WTC11 (cell line): ENCODE results near the gene FUT8. TPM values are rescaled to one million over a fixed set of nuclear protein-coding genes. Genes with fewer than 3 reads are reported as not detected.

Source experiments
- ATAC-seq: fragments of 200-7000 bp; cut with Tn5 transposase; 2 replicates; pipeline ENCODE4 v1.10.0; 2021; ENCODE audit warnings: mild to moderate bottlenecking, moderate library complexity
- CTCF ChIA-PET: fragments of 300-600 bp; sonication (Branson Sonifier 250); formaldehyde crosslinking; loops from one replicate; lab custom pipeline; 2021; ENCODE audit warnings: antibody characterized with exemption; lab: Charles Lee
- POLR2A ChIA-PET: fragments of 350-600 bp; sonication (Branson Sonifier 250); formaldehyde crosslinking; loops from one replicate; lab custom pipeline; 2021; ENCODE audit warnings: antibody characterized with exemption; lab: Charles Lee
- DNase-seq: peaks from one replicate; pipeline ENCODE4 v3.0.0; 2021; ENCODE audit warnings: low spot score
- H3K27ac Mint-ChIP-seq: 2 replicates; pipeline ENCODE4 v1.8.0; 2021; ENCODE audit warnings: mixed read lengths
- H3K27me3 Mint-ChIP-seq: 2 replicates; pipeline ENCODE4 v1.8.0; 2021; ENCODE audit warnings: low read depth, mild to moderate bottlenecking, moderate library complexity, mixed read lengths
- H3K36me3 Mint-ChIP-seq: 2 replicates; pipeline ENCODE4 v1.8.0; 2021; ENCODE audit warnings: mixed read lengths
- H3K4me1 Mint-ChIP-seq: 2 replicates; pipeline ENCODE4 v1.8.0; 2022; ENCODE audit warnings: mixed read lengths
- H3K4me3 Mint-ChIP-seq: 2 replicates; pipeline ENCODE4 v1.8.0; 2021; ENCODE audit warnings: mild to moderate bottlenecking, moderate library complexity, mixed read lengths
- H3K9me3 Mint-ChIP-seq: 2 replicates; pipeline ENCODE4 v1.8.0; 2021; ENCODE audit warnings: mixed read lengths
- AR ChIP-seq: fragments of 250-450 bp; sonication (Bioruptor Pico); IDR thresholded peaks from 2 replicates; pipeline ENCODE4 v1.9.0; 2021; ENCODE audit warnings: mild to moderate bottlenecking
- ARID4B ChIP-seq: sonication (generic); formaldehyde crosslinking; IDR thresholded peaks from 2 replicates; pipeline ENCODE4 v1.8.0; 2023; ENCODE audit warnings: missing genetic modification reagents, mild to moderate bottlenecking, borderline replicate concordance
- CREB1 ChIP-seq: sonication (generic); formaldehyde crosslinking; IDR thresholded peaks from 2 replicates; pipeline ENCODE4 v1.8.0; 2023; ENCODE audit warnings: mild to moderate bottlenecking, missing genetic modification reagents
- ETV6 ChIP-seq: sonication (generic); formaldehyde crosslinking; IDR thresholded peaks from 2 replicates; pipeline ENCODE4 v1.8.1; 2022; ENCODE audit warnings: mild to moderate bottlenecking, missing genetic modification reagents
- MYBL2 ChIP-seq: sonication (generic); formaldehyde crosslinking; IDR thresholded peaks from 2 replicates; pipeline ENCODE4 v1.8.1; 2023; ENCODE audit warnings: mild to moderate bottlenecking, moderate library complexity, missing genetic modification reagents
- SMAD3 ChIP-seq: sonication (generic); formaldehyde crosslinking; IDR thresholded peaks from 2 replicates; pipeline ENCODE4 v1.8.0; 2022; ENCODE audit warnings: missing genetic modification reagents, mild to moderate bottlenecking, borderline replicate concordance
- SOX15 ChIP-seq: fragments of 250-450 bp; sonication (Bioruptor Pico); IDR thresholded peaks from 2 replicates; pipeline ENCODE4 v1.9.0; 2021; ENCODE audit warnings: mild to moderate bottlenecking
- SP1 ChIP-seq: sonication (generic); formaldehyde crosslinking; conservative IDR thresholded peaks from 2 replicates; pipeline ENCODE4 v1.8.1; 2022; ENCODE audit warnings: missing genetic modification reagents
- ZNF138 ChIP-seq: sonication (generic); formaldehyde crosslinking; conservative IDR thresholded peaks from 2 replicates; pipeline ENCODE4 v1.8.1; 2022; ENCODE audit warnings: mild to moderate bottlenecking, moderate library complexity, missing genetic modification reagents
- ZNF219 ChIP-seq: sonication (generic); formaldehyde crosslinking; IDR thresholded peaks from 2 replicates; pipeline ENCODE4 v1.8.0; 2023; ENCODE audit warnings: missing genetic modification reagents, mild to moderate bottlenecking, borderline replicate concordance
- ZNF317 ChIP-seq: sonication (generic); formaldehyde crosslinking; IDR thresholded peaks from 2 replicates; pipeline ENCODE4 v1.8.1; 2023; ENCODE audit warnings: low read depth, mild to moderate bottlenecking, moderate library complexity, missing genetic modification reagents, borderline replicate concordance
- ZNF396 ChIP-seq: fragments of 250-450 bp; sonication (Bioruptor Pico); IDR thresholded peaks from 2 replicates; pipeline ENCODE4 v1.8.0; 2021; ENCODE audit warnings: mild to moderate bottlenecking, moderate library complexity, borderline replicate concordance
- ZNF416 ChIP-seq: fragments of 250-450 bp; sonication (Bioruptor Pico); IDR thresholded peaks from 2 replicates; pipeline ENCODE4 v1.9.0; 2021; ENCODE audit warnings: mild to moderate bottlenecking, inconsistent platforms
- total RNA-seq: library from RNA; stranded (reverse); gene quantifications from 3 replicates; pipeline ENCODE4 v1.2.3, GENCODE V29; 2021
- TF ChIP-seq, protein P1 (sequence below): fragments of 250-450 bp; sonication (Bioruptor Pico); conservative IDR thresholded peaks from 2 replicates; pipeline ENCODE4 v1.9.0; 2021; ENCODE audit warnings: mild to moderate bottlenecking
- TF ChIP-seq, protein P2 (sequence below): sonication (generic); formaldehyde crosslinking; IDR thresholded peaks from 2 replicates; pipeline ENCODE4 v1.8.1; 2022; ENCODE audit warnings: low read depth, missing genetic modification reagents, borderline replicate concordance
- TF ChIP-seq, protein P3 (sequence below): sonication (generic); formaldehyde crosslinking; IDR thresholded peaks from 2 replicates; pipeline ENCODE4 v1.8.0; 2022; ENCODE audit warnings: mild to moderate bottlenecking, missing genetic modification reagents

The FUT8 gene
- total RNA-seq, 1 experiment from 2014 or later: 37.9 TPM

DNA sequence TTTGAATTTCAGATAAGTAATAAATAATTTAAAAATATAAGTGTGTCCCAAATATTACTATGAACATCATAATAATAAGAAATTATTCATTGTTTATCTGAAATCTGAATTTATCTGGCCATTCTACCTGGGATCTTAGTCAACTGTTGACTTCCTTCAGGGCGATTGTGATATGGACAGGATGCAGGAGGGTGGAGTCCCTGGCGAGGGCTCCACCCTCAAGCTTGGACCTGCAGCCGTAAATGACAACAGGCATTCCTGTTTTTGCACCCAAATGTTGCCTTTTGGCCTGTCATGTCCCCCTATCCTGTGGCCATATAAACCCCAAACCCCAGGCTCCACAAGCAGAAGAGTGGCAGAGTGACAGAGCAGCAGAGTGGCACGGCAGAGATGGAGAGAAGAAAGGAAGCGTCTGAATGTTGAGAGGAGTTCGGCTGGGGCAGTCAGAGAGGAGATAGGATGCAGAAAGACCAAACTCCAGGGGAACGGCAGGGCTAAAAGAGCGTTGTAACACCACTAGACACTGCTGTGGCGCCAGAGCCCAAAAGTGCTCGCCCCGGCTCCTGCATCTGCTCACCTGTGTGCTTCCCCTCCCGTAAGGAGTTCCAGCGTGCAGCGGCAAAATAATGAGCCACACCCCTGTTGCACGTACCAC is 39.4 kb upstream of the FUT8 start (continued):
- no peak for TF ChIP-seq AR (CRISPR knock-in tag)
- TF ChIP-seq, protein P1, sequence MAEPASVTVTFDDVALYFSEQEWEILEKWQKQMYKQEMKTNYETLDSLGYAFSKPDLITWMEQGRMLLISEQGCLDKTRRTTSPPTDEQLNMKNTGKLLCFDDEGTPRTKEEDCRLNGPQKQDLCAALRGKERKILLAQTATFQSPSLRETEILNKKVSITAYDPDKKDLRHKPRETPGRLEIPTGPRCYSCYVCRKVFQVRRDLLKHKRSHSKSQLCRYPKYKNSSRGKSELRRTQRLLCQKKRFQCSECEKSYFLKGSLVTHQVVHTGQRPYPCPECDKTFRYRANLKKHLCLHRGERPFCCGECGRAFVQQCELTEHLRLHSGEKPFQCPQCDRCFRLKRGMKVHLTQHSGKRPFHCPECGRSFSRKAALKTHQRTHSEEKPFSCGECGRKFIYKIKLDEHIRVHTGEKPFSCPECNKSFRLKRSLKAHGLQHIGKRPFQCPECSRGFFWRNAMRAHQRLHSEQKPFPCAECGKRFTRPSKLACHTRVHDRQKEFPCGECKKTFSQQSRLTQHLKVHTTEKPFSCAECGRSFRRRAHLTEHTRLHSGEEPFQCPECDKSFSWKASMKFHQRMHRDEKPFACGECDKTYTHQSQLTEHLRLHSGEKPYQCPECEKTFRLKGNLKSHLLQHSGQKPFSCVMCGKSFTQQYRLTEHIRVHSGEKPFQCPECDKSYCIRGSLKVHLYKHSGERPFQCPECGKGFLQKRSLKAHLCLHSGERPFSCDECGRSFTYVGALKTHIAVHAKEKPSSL (CRISPR knock-in tag): no peak
- TF ChIP-seq, protein P2, sequence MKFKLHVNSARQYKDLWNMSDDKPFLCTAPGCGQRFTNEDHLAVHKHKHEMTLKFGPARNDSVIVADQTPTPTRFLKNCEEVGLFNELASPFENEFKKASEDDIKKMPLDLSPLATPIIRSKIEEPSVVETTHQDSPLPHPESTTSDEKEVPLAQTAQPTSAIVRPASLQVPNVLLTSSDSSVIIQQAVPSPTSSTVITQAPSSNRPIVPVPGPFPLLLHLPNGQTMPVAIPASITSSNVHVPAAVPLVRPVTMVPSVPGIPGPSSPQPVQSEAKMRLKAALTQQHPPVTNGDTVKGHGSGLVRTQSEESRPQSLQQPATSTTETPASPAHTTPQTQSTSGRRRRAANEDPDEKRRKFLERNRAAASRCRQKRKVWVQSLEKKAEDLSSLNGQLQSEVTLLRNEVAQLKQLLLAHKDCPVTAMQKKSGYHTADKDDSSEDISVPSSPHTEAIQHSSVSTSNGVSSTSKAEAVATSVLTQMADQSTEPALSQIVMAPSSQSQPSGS (CRISPR knock-in tag): no peak
- TF ChIP-seq ZNF416 (CRISPR knock-in tag): no peak
- TF ChIP-seq ETV6 (CRISPR knock-in tag): no peak

DNA sequence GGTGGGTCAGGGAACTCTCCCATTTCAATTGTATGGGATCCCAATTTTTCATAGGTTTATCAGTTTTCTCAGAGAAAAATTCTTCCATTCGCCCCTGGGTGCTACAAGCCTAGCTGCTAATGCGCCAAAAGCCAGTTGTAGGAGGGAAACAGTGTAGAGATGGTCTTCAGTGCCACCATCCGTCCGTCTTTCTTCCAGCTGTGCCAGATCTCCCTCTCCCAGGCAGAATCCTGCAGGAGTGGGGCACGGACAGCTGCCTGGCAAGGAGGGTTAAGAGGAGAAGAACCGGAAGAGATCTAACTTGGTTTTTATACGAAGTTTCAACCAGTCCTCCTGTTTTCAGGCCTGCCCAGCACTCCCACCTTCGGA is 38.9 kb upstream of the FUT8 start:
- POLR2A ChIA-PET: no interaction called here
- H3K4me1 Mint-ChIP-seq: peaks cover 27% of the 10 kb centered on the region
- no peak overlapping the region for H3K4me3 Mint-ChIP-seq
- DNase-seq (no peak), ATAC-seq (peak; percentile 16; the same call in 1 of the 2 replicates)
- no peaks in the 10 kb centered on the region for H3K27me3 Mint-ChIP-seq
- no peaks in the 10 kb centered on the region for H3K9me3 Mint-ChIP-seq
- CTCF ChIA-PET: no interaction called here
- H3K27ac Mint-ChIP-seq: no peak overlapping the region
- H3K36me3 Mint-ChIP-seq: no peaks in the 10 kb centered on the region
- TF ChIP-seq AR (CRISPR knock-in tag) (no peak), ZNF219 (CRISPR knock-in tag) (no peak), ARID4B (no peak), CREB1 (CRISPR knock-in tag) (no peak), SMAD3 (CRISPR knock-in tag) (no peak), MYBL2 (no peak), SP1 (no peak), ZNF396 (CRISPR knock-in tag) (no peak), ETV6 (CRISPR knock-in tag) (no peak), ZNF317 (CRISPR knock-in tag) (no peak), SOX15 (CRISPR knock-in tag) (no peak), ZNF138 (CRISPR knock-in tag) (no peak)
- TF ChIP-seq, protein P3, sequence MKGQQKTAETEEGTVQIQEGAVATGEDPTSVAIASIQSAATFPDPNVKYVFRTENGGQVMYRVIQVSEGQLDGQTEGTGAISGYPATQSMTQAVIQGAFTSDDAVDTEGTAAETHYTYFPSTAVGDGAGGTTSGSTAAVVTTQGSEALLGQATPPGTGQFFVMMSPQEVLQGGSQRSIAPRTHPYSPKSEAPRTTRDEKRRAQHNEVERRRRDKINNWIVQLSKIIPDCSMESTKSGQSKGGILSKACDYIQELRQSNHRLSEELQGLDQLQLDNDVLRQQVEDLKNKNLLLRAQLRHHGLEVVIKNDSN (CRISPR knock-in tag): no peak
- TF ChIP-seq, protein P2 (CRISPR knock-in tag): no peak
